Kidney tubule cell (primary cell): ENCODE measurements around the gene ANO10.
"Not testable (repeated sequence)": the region's sequence is repeated elsewhere in the genome, so short reads cannot be mapped to it uniquely, and the experiment has no call there.

Experiments
- DNase-seq: peaks from one replicate; pipeline ENCODE4 v3.0.0-alpha.2; 2018; ENCODE audit warnings: low spot score

ANO10 gene

DNA sequence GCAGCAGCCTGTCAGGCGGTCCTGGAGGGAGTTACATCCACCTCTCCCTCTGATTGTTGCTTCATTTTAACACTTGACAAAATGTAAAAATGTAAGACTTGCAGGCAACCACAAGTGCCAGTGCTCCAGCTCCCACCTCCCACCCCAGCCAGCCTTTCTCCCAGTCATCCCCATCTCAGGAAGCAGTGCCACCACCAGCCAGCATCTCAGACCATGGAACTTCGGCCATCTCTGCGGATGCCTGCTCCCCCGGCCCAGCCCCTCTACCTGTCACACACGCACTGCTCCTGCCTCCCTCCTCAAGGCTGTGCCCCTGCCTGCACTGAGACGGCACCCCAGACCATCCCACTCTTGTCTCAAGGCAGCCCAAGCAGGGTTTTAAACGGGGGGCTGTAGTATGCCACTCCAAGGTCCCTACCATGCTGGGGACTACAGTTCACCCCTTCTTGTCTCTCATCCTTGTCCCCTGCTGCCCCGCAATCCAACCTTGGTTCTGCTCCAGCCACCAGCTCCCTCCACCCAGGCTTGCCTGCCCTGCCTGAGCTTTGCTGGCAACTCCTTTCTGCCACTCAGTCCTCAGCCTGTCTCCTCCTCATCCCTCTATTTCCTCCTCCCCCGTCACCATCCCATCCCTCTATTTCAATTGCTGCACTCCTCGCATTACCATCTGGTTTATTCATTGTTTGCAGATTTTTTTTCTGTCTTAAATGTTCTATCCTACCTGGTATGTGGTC, 249.6 kb downstream of the ANO10 start:
- DNase-seq, result no peak

DNA sequence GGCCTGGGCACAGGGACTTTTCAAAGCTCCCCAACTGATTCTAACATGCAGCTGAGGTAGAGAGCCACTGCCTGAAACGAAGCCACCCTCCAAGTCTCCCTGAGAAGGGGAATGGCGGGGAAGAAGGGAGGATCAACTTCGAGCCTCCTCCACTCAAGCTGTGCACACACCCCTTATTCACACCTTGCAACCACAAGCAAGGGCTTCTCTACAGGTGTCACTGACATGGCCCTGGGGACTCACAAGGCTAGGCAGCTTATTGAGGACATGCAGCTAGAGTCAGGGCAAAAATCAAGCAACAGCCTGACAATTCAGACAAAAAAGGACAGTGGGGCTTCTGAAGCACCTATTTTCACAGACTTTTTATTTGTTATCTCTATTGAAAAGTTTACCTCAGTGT, 250.3 kb downstream of the ANO10 start:
- DNase-seq, result no peak

DNA sequence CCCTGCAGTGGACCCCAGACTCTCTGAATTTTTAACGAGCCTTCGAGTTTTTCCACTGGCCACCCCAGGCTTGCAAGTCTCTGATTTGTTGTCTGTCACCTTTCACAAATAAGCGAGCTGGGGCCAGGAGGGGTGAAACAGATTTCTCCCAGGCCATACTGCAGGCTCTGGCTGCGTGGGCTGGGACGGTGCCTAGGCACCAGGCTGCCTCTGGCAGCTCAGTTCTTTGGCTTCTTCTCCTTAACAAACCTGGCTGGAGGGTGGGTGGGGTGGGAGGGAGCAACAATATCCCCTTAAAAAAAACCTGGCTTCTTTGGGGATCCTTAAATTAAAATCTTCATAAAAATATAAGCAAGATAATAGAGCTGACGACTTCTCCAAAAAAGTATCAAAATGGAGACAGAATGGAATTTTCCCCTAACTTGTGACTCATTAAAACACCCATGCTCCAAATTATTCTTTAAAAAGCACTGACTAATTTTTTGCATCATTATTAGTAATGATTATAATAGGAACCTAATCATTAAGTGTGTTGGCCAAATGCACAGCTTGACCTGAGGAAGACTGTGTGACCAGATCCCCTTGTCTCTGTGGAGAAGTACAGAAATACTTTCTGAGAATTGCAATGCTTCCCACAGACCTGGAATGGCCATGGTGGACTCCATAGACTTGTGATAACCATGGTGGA, 251.4 kb downstream of the ANO10 start:
- no peak for DNase-seq

DNA sequence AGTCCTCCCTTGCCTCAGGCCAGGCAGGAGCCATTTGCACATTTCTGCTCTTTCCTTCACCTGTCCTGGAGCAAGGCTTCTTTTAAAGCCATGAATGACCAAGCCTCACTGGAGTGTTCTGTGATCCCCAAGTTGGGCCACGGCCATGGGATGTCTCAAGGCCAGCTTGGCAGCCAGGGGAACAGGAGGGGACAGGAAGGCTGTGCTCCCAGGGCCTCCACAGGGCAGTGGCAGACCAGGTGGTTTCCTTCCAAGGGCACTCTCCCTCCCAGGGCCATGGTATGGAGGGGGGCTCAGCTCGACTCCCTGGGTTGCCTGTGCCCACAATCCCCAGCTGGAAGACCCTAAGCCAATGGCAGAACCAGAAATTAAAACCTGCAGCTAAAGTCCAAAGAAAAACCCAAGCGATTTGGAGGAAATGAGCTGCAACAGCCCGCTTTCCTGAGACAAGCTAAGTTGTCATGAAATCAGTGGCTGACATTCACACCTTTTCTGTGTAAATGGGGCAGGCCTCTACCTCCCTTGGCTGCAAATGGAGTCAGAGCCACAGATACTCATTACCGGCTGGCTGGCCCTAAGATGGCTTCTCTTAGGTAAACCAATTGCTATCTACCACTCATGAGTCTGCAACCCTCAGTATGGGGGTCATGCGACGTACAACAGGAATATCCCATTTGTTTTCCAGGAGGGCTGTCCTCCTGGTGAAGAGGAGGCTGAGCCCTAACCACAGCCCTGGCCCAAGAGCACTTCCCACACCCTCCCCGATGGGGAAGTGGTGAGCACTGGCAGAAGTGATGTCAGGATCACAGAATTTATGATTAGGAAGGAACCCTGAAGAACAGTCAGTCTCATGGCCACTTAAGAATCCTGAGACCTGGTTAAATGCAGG, 252.2 kb downstream of the ANO10 start:
- DNase-seq, result no peak

DNA sequence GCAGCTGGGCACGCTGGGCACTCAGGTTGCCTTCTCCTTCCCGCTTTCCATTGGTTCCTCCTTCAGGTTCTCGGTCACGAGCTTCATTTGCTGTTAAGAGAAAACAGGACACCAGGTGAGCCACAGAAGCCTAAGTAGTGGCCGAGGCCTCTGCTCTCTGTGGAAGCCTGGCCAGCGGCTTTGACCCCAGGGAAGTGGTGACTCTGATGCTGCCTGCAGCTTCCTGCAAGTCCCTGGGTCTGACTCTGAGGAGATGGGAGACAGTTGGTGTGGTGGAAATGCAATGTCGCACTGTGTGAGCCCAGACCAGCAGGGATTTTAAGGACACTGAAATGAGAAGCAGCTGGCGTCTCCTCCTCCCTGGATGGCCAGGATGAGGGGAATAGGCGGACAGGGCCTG, 254.9 kb downstream of the ANO10 start:
- no peak for DNase-seq

DNA sequence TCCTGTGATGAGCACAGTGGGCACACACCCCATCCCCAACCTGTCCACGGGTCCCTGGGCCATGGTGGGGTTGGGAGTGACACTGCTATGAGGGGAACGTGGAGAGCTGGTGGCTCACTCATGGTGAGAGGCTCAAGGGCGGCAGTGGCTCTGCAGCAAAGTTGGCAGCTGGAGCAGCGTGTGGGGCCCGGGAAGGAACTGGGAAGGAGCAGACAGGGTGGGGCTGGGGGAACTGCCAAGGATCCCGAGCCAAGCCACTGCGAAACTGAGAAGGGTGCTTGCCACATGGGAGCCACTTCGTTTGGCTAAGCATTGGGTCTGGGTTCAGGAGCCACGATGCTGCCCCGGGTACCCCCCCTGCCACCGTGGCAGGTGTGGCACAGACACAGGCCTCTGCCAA, 255.3 kb downstream of the ANO10 start:
- no peak for DNase-seq

DNA sequence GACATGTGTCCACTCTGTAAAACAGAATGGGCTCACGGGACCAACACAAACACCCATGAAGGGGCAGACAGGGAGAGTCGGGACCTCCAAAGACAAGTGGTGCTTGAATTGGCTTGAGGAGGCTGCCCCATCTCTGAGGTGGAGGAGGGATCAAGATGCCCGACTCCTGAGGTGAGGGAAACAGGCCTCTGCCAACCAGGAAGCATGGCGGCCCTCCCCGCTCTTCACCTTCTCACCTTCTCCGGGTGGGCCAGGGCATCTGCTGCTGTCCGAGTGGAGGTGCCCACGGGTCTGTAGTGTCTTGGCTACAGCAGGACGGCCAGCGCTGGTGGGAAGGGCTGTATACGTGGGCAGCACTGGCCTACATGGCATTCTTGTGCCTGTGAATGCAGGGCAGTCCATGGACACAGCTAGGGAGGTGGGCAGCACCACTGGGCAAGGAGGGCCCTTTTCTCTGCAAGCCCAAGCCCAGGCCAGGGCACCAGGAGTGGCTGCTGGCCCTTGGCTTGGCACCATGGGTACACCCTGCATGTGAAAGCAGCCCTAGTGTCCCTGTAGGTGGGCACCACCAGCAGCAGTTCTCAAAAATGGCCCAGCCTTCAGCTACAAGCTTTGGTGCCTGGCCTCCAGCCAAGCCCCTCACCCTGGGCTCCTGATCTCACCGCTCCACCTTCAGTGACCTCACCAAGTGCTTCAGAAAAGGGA, 256.1 kb downstream of the ANO10 start:
- no peak for DNase-seq

DNA sequence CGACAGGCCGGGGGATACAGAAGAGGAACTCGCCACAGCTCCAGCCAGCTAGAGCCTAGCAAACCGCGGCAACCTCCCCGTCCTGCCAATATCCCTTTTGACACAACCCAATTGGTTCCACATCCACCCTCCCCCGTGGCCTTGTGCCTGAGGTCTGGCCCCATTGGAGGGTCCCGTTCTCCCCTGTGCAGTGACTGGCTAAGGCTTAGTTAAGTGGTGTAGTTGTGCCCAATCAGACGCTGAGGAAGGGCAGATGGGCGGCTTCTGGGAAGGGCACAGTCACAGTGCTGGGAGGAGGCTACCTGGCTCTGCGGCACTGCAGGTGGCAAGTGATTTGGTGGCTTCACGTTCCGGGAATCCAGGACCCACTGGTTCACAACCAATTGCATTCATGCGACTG, 256.9 kb downstream of the ANO10 start:
- no peak for DNase-seq

DNA sequence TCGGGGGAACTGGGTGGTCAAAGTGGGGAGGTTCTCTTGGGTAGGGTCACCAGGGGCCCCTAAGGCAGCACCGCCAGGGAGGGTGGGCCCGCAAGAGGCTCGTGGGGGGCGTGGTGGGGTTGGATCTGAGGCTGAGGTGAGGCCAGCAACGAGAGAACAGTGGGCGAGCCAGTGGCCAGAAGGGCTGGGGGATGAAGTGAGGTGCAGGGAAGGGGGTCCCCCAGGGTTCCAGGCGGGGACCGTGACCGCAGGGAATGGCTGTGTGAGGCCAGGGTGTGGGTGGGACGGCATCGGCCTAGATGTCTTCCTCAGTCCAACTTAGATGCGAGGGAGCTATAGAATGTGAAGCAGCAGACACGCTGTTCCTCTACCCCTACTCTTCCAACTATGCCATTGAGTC, 257.3 kb downstream of the ANO10 start:
- DNase-seq, result no peak

DNA sequence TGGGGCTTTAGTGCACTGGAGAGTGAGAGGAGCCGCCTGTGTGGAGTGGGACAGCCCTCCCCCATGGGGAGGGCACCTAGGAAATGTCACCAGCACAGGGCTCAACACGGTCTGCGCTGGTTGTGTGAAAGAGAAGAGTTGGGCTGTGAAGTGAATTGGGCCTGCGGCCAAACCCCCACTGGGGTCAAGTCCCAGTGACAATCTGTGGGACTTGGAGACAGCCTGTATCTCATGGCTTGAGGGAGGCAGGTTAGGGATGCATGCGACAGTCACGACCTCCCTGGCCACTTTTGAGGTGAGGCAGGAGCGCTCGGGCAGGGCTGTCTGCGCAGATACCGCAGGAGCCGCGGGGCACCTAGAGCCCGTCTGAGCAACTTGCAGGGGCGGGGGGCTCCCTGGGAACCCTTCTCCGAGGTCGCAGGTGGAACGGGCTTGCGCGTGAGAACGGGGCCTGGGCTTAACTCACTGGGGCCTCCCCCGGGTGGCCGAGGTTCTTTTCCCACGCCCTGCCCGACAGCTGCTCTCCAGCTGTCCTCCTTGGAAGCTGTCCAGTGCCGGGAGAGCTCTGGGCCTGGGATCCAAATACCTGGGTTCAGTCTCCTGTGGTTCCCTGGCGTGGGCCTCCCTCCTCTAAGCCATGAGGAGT, 258.1 kb downstream of the ANO10 start:
- DNase-seq, result no peak

DNA sequence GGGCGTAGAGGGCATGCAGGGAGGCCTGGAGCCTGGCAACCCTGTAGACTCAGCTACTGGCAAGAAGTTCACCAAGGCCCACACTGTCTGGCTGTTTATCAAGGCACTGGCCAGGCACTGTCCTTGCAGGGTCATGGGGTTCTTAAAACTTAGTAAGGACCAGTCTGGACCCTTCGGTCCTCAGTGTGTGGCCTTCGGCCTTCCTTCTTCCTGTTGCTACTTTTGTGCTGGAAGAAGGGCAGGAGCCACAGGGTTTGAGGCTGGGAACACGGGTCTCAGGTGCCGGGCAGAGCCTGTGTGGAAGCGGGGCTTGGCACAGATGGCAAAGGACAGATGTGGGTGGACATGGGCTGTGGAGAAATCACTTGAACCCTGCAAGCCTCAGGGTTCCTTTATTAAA, 258.9 kb downstream of the ANO10 start:
- DNase-seq, result no peak

DNA sequence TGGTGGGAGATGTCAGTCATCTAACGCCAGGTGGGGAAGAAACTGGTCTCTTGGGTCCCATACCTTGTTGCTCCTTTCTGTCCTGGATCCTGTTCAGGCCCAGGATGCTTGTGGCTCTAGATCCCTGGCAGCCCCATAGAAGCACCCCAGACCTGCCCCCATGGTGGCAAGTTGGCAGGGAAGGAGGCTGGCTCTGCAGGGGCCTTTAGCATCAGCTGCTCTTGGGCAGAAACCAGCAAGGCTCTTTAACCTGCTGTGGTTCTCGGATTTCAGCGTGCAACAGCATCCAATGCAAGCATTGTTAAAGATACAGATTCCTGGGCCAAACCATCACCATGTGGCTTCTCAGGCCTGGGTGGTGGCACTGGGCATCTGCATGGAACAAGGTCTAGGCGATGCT, 259.6 kb downstream of the ANO10 start:
- DNase-seq, result no peak

DNA sequence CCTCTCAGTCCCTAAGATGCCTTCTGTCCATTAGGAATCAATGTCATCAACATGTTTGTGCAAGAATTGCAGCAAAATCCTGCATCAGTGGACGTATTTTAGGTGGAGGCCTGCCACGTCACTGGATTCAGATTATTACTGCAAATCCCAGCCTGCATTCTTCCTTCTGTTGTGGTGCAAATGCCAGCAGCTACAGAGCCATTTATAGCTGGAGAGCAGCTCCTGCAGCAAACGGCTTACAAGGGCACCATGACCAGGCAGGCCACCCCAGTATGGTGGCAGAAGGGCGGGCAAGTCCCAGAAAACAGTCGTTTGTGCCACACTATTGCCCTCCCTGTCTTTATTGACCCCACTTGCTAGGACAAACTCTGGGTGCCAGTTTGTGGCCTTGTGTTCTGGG, 260.7 kb downstream of the ANO10 start:
- no peak for DNase-seq

DNA sequence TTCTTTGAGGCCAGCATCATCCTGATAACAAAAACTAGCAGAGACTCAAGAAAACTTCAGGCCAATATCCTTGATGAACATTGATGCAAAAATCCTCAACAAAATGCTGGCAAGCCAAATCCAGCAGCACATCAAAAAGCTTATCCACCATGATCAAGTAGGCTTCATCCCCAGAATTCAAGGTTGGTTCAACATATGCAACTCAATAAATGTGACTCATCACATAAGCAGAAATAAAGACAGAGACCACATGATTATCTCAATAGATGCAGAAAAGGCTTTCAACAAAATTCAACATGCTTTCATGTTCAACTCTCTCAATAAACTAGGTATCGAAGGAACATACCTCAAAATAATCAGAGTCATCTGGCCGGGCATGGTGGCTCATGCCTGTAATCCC, 265.8 kb downstream of the ANO10 start:
- DNase-seq, result not testable (repeated sequence)

DNA sequence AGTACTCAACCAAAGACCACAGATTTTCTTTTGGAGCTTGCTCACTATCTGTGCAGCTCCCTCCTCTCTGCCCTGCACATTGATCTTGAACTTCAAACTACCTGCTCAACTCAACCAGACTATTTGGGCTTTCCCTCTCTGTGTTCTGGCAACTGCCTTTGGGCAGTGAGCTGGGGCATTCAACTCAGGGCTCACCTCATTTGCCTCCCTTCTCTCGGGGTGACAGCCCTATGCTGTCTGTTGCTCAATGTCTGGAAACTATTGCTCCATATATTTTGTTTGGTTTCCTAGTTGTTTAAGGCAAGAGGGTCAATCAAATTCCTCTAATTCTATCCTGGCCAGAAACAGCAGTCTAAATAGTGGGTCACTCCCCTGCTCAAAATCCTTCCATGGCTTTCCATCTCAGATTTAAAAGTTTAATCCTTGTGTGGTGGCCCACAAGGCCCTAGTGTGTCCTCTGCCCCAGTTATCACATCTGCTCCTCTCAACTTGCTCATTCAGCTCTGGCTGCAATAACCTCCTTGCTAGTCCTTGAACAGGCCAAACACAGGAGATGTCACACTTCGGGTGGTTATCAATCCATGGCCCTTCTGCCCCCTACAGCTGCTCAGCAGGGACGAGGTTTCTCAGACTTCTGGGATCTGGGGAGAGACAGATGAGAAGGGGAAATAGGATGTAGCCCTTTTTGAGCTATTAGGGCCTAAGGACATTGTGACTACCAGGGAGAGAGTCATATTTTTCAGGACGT, 267.7 kb downstream of the ANO10 start:
- DNase-seq, result no peak

DNA sequence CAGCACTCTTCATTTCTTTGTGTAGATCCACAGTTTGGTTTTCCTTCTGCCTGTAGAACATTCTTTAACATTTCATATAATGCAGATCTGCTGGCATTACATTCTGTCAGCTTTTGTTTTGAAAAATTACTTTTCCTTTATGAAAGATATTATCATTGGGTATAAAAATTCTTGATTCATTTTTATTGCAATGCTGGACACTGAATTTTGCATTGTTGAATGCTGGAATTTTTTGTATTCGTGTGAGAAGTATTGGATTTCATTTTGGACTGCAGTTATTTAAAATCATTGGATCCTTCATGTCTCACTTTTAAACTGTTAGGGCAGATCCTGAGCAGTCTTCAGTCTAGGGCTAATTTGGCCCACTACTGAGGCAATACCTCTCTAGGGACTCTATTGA, 268.4 kb downstream of the ANO10 start:
- no peak for DNase-seq

DNA sequence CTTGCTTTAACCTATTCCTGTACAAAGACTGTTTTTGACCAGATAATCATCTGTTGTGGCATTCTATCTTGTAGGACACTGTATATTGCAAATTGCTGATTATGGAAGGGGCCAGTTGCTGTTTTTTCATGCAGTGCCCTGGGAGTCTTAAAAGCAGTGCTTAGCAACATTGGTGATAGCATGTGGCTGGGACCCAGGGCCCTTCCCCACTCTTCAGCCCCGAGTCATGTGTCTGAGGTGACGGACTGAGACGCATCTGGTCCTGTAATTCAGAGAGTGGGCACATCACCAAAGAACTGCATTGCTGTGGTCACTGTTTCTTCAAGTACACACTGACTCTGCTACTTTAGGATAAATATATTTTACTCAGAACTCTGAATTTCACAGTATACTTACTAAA, 272.1 kb downstream of the ANO10 start:
- no peak for DNase-seq

DNA sequence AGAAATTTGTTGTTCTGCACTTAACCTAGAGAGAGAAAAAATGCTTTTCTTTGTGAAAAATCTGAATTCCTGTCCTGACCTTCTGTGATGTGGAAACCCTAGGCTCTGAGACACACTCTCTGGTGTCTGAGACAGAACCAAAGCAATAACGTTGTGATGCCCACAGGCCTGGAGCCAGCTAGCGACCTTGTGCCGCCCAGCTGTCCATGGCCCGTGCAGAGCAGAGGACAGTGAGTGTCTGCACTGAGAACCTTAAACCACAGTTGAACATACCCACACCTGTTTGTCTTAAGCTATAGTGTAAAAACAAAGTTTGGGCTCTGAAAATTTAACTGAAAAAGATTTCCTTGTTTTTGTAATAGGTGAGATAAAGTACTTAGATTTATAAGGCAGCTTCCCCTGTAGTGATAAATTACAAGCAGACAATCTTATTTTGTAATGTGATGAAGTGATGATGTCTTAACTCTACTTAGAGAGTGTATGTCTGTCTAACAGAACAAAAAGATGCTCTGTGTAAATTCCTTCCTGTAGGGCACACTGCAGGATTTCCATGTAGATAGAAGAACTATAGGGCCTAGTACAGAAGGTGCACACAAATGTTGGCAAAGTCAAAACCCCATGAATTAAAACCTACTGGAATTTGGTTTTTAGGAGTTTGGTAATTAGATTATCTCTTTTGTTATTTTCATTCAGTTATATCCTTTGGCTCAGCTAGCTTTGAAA, 272.8 kb downstream of the ANO10 start:
- no peak for DNase-seq

DNA sequence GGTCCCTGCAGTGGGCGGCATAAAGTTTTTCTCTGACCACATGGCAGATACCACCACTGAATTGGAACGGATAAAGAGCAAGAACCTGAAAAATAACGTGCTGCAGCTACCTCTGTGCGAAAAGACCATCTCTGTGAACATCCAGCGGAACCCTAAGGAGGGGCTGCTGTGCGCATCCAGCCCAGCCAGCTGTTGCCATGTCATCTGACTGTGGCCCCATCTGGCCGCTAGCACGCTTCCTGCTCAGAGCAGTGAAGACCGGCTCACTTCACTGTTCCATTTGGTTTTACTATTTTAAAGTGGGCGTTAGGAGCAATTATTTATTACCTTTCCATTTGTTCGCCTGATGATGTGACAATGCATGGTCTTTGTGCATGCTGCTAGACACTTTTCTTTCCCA, 273.5 kb downstream of the ANO10 start:
- DNase-seq, result no peak

DNA sequence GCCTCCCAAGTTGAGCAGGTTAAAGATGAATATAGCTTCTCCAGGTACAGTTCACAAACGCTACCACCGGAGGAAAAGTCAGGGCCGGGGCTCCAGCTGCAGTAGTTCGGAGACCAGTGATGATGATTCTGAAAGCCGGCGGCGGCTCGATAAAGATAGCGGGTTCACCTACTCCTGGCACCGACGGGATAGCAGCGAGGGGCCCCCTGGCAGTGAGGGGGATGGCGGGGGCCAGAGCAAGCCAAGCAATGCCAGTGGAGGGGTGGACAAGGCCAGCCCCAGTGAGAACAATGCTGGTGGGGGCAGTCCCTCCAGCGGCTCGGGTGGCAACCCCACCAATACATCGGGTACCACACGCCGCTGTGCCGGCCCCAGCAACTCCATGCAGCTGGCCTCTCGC, 274.0 kb downstream of the ANO10 start:
- no peak for DNase-seq
